Measurements from ENCODE around the gene LSMEM2. TPM values are rescaled to one million over a fixed set of nuclear protein-coding genes. Genes with fewer than 3 reads are reported as not detected.

The LSMEM2 gene
- polyA plus RNA-seq, 1 donor (not counting 4 experiments of a cell fraction or from before 2014, with no cell fraction given) = not detected

DNA sequence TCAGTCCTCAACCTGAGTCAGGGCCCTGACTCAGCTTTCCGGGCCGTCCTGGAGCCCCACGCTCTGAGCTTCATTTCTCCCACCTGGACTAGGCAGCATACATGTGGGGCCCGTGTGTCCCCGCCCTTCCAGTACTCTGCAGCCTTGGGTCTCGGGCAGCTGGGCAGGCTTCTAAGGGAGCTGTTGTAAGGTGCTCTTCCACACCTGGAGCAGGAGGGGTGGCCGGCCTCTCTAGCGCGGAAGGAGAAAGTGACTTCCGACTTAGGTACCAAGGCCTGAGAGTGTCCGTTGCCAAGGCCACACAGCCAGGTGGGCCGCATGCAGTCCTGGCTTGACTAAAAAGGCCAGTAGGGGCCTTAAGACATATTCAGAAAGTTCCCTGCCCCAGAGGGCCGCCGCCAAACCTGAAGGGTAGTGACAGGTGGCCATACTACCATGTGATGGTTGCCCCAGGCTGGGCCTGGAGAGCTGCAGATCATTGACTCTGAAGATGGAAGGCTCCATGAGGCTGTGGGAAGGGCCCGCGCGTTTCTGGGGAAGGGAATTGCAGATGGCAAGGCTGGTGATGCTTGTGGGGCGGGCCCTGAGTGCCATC, 19.4 kb upstream of the LSMEM2 start:
- dilution Hi-C loops (cut with MboI; ENCODE audit: extremely low pct_ligation_motif_present, low sequenced_read_pairs) = no loop called here
- Histone ChIP-seq H4K20me1 (ENCODE audit: control insufficient read depth, extremely low read depth, insufficient read depth, low read length) (no peaks in the 10 kb centered on the region), H3K9me3 (ENCODE audit: control insufficient read depth, low read depth, low read length) (no peaks in the 10 kb centered on the region), H3K9ac (ENCODE audit: control insufficient read depth, extremely low read depth, insufficient read depth, low read length) (peak overlapping the region; percentile 83), H3K27ac (ENCODE audit: control insufficient read depth, insufficient read depth, low read length) (peak overlapping the region; percentile 20), H3K79me2 (ENCODE audit: control insufficient read depth, insufficient read depth, low read length) (no peaks in the 10 kb centered on the region), H3K4me2 (ENCODE audit: control insufficient read depth, extremely low read depth, insufficient read depth, low read depth, low read length) (peak overlapping the region; percentile 41), H2AFZ (ENCODE audit: control insufficient read depth, low read length) (no peak overlapping the region), H3K4me3 (ENCODE audit: control insufficient read depth in 2 of 3, extremely low read depth in 1 of 3, insufficient read depth in 2 of 3, low read depth in 1 of 3, low read length in 3 of 3) (no peak overlapping the region), H3K4me1 (ENCODE audit: control insufficient read depth, extremely low read depth, insufficient read depth, low read length) (peaks cover 28% of the 10 kb centered on the region), H3K9me1 (ENCODE audit: control insufficient read depth, extremely low read depth, insufficient read depth, low read length) (no peaks in the 10 kb centered on the region), H3K27me3 (ENCODE audit: control insufficient read depth, extremely low read depth, insufficient read depth, low read length) (no peaks in the 10 kb centered on the region), H3K36me3 (ENCODE audit: control insufficient read depth in 2 of 2, extremely low read depth in 1 of 2, insufficient read depth in 2 of 2, low read length in 2 of 2) (peaks cover 19 to 20% of the 10 kb centered on the region in 2 experiments)
- TF ChIP-seq EZH2 (IDR thresholded peaks at IDR 0.05; ENCODE audit: low read length) = no peak
- TF ChIP-seq, protein P1, sequence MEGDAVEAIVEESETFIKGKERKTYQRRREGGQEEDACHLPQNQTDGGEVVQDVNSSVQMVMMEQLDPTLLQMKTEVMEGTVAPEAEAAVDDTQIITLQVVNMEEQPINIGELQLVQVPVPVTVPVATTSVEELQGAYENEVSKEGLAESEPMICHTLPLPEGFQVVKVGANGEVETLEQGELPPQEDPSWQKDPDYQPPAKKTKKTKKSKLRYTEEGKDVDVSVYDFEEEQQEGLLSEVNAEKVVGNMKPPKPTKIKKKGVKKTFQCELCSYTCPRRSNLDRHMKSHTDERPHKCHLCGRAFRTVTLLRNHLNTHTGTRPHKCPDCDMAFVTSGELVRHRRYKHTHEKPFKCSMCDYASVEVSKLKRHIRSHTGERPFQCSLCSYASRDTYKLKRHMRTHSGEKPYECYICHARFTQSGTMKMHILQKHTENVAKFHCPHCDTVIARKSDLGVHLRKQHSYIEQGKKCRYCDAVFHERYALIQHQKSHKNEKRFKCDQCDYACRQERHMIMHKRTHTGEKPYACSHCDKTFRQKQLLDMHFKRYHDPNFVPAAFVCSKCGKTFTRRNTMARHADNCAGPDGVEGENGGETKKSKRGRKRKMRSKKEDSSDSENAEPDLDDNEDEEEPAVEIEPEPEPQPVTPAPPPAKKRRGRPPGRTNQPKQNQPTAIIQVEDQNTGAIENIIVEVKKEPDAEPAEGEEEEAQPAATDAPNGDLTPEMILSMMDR (optimal IDR thresholded peaks at IDR 0.05 in 1 of 3, IDR thresholded peaks at IDR 0.05 in 1 of 3, conservative IDR thresholded peaks at IDR 0.05 in 1 of 3; ENCODE audit: extremely low read depth in 1 of 3, insufficient read depth in 2 of 3, low read length in 3 of 3) = no peak
- FAIRE-seq = no peak
- no peak for DNase-seq (ENCODE audit: low read depth, low spot score)

DNA sequence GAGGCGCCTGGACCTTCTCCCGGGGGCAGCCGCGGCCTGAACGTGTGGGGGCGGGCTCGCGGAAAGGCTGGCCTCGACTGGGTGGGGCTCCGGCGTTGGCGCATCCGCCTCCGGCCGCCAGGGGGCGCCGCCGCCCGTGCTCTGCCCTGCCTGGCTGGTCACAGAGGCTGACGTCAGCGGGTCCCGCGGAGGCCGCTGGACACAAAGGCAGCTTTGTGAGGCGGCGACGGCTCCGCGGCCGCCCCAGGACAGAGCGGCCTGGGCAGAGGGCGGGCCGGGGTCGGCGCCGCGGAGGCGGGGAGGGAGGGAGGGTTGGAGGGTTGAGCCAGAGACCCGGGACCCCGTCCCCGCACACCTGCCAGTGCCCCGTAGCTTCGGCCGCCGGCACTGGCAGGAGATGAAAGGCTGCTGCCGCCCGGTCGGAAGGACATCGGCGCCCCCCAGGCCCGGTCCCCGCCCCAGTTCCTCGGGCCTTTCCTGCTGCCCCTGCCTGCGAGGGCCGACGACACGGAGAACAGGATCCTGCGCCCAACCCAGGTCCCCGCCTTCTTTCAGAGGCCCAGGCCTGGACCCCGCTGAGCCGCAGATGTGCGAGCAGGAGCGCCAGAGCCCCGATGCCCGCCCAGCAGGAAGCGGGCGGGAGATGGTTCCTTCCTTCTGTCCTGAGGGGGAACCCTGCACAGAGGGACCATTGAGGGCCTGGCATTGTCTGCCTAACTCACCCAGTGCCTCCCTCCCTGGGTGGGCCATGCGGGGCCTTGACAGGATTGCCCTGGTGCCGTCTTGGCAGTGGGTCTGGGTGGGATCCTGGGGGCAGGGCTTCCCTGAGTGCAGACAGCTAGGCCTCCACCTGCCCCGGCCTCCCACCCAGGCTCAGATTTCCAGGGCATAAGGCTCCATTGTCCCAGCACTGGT, 18.6 kb upstream of the LSMEM2 start:
- H3K9ac ChIP-seq (ENCODE audit: control insufficient read depth, extremely low read depth, insufficient read depth, low read length) = peak overlapping the region; percentile 83
- dilution Hi-C loops (cut with MboI; ENCODE audit: extremely low pct_ligation_motif_present, low sequenced_read_pairs) = no loop called here
- H3K4me1 ChIP-seq (ENCODE audit: control insufficient read depth, extremely low read depth, insufficient read depth, low read length) = peaks cover 27% of the 10 kb centered on the region
- peak overlapping the region; percentile 6 for H2AFZ ChIP-seq (ENCODE audit: control insufficient read depth, low read length)
- H3K27me3 ChIP-seq (ENCODE audit: control insufficient read depth, extremely low read depth, insufficient read depth, low read length) = no peaks in the 10 kb centered on the region
- peak overlapping the region; percentile 39 to 53 (median 51) for H3K4me3 ChIP-seq (ENCODE audit: control insufficient read depth in 2 of 3, extremely low read depth in 1 of 3, insufficient read depth in 2 of 3, low read depth in 1 of 3, low read length in 3 of 3)
- H3K36me3 ChIP-seq (ENCODE audit: control insufficient read depth in 2 of 2, extremely low read depth in 1 of 2, insufficient read depth in 2 of 2, low read length in 2 of 2) = peaks cover 19 to 20% of the 10 kb centered on the region in 2 experiments
- no peaks in the 10 kb centered on the region for H3K9me1 ChIP-seq (ENCODE audit: control insufficient read depth, extremely low read depth, insufficient read depth, low read length)
- H3K4me2 ChIP-seq (ENCODE audit: control insufficient read depth, extremely low read depth, insufficient read depth, low read depth, low read length) = peak overlapping the region; percentile 71
- FAIRE-seq = no peak
- no peaks in the 10 kb centered on the region for H3K79me2 ChIP-seq (ENCODE audit: control insufficient read depth, insufficient read depth, low read length)
- peak overlapping the region; percentile 56 for H3K27ac ChIP-seq (ENCODE audit: control insufficient read depth, insufficient read depth, low read length)
- H3K9me3 ChIP-seq (ENCODE audit: control insufficient read depth, low read depth, low read length) = no peaks in the 10 kb centered on the region
- TF ChIP-seq EZH2 (IDR thresholded peaks at IDR 0.05; ENCODE audit: low read length) = no peak
- TF ChIP-seq, protein P1 (optimal IDR thresholded peaks at IDR 0.05 in 1 of 3, IDR thresholded peaks at IDR 0.05 in 1 of 3, conservative IDR thresholded peaks at IDR 0.05 in 1 of 3; ENCODE audit: extremely low read depth in 1 of 3, insufficient read depth in 2 of 3, low read length in 3 of 3) = peak in 2 of 3 experiments; percentile 67 to 92
- H4K20me1 ChIP-seq (ENCODE audit: control insufficient read depth, extremely low read depth, insufficient read depth, low read length) = no peaks in the 10 kb centered on the region
- no peak for DNase-seq (ENCODE audit: low read depth, low spot score)

All from keratinocyte (primary cell).